Stimulated activated CD8-positive, alpha-beta memory T cell treated with anti-CD3 and anti-CD28 coated beads, Interleukin-12 subunit alpha, Interleukin-12 subunit beta, amount 100 ng/mL, for 4 hours (primary cell): ENCODE data around the gene GP5.

Experiments used
- DNase-seq: peaks from one replicate; pipeline ENCODE4 v3.0.0-alpha.2; 2020; ENCODE audit warnings: low read depth

Gene GP5, protein sequence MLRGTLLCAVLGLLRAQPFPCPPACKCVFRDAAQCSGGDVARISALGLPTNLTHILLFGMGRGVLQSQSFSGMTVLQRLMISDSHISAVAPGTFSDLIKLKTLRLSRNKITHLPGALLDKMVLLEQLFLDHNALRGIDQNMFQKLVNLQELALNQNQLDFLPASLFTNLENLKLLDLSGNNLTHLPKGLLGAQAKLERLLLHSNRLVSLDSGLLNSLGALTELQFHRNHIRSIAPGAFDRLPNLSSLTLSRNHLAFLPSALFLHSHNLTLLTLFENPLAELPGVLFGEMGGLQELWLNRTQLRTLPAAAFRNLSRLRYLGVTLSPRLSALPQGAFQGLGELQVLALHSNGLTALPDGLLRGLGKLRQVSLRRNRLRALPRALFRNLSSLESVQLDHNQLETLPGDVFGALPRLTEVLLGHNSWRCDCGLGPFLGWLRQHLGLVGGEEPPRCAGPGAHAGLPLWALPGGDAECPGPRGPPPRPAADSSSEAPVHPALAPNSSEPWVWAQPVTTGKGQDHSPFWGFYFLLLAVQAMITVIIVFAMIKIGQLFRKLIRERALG

DNA sequence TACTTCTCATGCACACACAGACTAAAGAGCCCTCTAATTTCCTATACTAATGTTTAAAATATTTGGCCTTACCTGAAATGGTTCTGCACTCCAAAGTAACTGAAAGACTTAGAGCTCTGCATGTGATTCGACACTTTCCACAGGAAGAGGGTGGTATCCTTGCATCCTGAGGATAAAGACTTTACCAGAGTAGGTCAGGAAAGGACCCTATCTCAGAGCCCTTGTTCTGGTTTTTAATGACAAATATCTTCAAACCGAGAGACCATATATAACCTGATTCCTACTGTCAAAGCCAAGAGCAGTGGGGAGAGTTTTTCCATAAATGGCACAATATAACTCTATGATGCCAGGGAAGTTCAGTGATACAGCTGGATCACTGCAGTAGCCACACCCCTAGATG, at the start of gene GP5:
Gene GP5 (minus strand): TSS at position 101 of the 400 bp plus-strand sequence. CDS start 984 bp downstream, outside the sequence.
- no peak for DNase-seq

DNA sequence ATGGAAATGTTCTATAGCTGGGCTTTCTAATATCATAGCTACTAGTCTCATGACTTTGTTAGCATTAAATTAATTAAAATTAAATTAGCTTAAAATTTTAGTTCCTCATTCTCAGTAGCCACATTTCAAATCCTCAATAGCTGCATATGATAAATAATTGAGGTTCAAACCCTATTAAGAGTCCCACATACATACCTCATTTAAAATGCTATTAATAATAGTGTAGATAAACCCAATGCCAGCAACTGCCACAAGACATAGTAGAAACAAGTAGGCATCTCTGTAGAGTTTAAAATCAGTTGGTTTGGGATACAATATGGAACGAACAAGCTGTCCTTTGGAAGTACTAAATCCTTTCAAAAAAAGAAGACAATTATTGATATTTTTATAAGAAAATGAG, 48.6 kb upstream of the GP5 start:
- no peak for DNase-seq

DNA sequence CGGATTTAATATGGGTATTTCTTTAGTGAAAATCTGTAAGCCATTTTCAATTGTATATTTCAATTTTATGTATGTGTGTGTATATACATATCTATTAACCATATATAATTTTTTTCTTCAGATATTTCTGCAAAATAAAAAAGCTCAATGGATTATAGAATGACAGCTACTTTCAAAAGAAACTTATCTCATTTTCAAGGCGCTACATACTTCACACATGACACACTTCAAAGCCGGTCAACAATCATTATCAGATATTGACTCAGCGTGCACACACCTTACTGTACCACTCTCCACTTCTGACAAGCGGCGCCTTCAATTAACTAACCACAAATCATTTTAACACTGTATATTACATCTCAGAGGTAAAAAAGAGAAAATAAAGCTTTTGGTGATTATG, 48.1 kb upstream of the GP5 start:
- no peak for DNase-seq

DNA sequence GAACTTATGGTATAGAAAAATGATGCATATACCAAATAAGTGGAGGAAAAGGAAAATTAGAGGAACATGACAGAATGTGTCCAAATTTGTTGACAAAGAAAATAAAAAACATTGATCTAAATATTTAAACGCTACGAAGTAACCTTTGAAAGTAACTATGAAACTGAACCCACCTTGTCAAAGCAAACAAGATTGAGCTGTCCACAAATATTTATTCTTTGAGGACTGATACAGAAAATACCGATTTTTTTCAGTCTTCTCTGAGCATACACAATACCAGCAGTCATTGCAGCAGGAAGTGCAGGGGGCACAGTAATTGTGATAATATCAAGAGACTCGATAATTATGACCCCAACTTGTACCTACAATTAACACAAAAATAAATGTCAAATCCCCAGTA, 47.7 kb upstream of the GP5 start:
- no peak for DNase-seq

DNA sequence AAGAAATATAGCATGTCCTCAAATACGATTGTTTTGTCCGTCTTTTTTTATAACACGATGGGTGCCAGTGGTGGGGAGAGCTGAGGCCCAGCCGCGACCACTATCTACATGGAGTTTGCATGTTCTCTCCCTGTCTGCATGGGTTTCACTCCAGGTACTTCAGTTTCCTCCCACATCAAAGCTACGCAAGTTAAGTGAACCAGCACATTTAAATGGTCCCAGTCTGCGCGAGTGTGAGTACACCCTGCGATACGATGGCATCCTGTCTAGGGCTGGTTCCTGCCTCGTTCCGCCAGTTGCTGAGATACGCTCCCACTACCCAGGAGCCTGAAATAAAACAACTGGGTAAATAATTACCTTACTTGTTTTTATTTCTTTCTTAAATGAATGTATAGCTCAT, 47.1 kb upstream of the GP5 start:
- no peak for DNase-seq

DNA sequence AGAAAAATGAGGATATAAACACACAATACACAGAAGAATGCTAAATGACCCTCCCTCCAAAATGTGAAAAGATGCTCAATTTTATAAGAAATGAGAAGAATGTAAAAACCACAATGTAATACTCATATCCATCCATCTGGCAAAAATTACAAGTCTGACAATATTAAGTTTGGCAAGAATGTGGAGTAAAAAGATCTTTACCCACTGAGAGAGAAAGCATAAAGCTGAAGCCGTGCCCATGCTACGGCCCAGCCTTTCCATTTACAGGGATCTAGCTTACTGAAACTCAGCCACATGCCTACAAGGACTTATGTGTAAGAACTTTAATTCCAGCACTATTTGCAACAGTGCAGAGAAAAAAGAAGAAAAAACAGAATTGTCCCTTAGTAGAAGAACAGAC, 44.8 kb upstream of the GP5 start:
- no peak for DNase-seq

DNA sequence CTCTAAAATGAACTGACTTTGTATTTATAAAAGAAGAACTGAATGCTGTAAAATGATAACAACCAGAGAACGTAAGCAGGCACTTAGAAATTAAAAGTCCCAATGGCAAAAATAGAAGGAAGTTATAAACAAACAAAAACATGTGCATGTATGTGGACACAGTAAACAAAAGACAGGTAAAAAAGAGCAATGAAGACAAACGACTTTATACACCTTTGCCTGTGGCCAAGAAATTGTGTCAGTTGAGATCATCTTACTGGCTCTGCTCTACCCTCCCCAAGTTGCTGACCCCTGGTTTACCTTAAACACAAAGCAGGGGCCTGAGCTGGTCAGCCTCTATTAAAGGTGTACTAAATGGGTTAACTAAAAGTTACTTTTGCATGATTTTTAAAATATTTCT, 41.7 kb upstream of the GP5 start:
- no peak for DNase-seq

DNA sequence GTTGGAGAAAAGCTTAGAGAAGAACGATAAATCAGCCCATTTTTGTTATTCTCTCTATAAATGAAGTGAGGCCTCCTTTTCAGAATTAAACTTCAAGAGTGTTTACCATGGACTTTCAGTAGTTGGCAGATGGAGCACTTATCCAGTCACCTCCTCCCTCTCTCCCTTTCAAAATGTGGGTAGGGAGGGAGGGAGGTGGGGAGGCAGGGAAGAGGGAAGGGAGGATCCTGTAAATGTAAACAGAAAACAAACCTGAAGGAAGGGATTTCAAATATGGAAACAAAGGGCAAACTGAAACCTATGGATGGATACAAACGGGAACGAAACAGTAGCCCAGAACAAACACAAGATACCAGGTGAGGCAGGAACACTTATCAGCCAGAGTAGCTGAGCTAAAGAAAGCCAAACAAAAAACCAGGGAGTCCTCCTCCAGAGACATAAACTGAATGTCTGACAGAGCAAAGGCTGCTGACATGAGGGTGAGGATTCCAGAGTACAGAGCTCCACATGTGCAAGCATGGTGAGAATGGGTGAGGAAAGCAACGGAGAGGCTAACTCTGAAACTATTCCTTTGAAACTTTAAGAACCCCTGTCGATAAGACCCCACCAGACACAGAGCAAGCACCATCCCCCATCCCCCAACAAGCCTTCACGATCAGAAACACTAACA, 41.0 kb upstream of the GP5 start:
- DNase-seq = no peak

DNA sequence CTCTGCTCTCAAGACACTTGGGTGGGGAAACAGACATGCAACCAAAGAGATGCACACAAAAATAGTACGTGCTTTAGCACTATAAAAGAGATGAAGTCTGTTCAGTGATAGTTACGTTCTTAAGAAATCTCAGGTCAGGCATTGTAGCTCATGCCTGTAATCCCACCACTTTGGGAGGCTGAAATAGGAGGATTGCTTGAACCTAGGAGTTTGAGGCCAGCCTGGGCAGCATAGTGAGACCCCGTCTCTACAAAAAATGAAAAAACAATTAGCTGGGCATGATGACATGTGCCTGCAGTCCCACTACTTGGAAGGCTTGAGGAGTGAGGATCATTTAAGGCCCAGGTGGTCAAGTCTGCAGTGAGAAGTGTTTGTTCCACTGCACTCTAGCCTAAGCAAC, 35.4 kb upstream of the GP5 start:
- DNase-seq = no peak

DNA sequence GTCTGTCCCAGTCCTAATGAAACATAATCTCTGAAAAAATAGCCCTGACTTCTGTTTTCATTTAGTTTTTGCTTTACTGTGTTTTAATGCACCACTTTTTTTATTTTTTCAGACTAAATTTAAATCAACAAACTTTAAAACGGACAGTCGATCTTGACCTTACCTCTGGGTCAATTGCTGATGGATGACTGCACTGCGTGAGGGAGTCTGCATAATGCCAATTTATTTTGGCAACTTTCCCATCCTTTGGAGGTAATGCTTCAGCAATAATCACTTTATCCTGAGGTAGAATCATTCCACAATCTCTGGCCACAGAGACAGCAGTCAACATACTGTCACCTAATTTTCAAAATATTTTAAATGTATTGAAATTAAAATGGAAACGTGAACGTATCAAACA, 32.5 kb upstream of the GP5 start:
- DNase-seq = no peak

DNA sequence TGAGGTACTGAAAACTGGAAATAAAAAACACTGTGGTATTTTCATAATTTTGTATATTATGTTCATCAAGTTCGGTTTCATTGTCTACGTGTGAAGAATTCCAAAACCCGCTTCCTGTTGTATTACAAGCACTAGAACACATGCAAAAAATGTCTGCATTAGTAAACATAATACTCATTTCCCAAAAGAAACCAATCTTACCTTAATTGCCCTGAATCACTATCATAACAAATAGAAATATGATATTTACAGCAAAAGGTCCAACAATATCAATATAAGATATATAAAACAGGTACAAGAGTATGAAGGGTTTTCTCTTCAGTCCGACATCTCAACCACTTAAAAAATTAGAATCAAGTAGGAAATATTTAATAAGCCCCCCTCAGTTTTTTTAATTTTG, 26.3 kb upstream of the GP5 start:
- no peak for DNase-seq

DNA sequence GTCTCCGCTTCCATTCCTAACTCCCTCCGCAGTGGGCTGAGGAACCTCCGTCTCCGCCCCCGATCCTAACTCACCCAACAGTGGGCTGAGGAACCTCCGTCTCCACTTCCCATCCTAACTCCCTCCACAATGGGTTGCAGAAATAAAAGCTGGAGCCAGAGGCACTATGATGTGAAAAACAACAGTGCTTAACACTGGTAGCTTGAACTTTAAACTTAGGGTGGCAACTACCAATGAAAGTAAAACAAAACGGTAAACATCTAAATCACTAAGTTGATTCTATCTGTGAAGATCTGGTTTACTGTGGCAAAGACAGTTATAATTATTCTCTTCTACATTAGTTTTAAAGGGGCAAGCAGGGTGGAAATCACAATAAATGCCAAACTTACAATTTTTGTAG, 25.9 kb upstream of the GP5 start:
- DNase-seq = no peak

DNA sequence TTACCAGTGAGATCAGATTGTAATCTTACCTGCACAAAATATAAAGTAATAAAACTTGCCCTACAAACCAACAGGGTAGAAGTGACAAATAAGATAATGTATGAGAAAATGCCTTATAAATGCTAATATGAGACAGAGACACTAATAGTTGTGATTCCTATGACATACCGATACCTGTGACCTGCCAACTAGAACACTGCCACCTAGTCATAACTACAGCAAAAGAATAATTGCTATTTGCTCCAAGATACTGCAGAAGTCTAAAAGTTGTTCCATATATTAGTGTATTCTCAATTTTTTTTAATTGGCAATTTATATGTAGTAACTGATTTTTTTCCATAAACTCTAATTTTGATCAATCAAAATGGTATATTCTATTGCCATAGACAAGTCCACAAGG, 25.3 kb upstream of the GP5 start:
- DNase-seq = no peak

DNA sequence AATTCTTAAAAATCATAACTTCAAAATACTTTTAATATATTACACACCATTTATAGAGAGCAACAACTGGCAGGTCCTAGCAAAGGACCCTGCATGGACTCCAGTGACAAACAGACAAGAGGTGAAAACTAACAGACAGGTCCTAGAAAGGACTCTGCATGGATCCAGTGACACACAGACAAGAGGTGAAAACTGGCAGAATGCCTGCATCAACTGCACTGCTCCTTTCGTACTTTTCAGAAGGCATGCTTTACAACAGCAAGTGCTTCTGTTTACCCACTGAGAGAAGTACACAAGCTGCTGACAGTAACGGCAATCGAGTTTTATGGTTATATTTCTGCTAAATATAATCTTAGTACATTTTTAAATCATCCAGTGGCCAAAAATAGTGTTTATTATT, 24.3 kb upstream of the GP5 start:
- no peak for DNase-seq

DNA sequence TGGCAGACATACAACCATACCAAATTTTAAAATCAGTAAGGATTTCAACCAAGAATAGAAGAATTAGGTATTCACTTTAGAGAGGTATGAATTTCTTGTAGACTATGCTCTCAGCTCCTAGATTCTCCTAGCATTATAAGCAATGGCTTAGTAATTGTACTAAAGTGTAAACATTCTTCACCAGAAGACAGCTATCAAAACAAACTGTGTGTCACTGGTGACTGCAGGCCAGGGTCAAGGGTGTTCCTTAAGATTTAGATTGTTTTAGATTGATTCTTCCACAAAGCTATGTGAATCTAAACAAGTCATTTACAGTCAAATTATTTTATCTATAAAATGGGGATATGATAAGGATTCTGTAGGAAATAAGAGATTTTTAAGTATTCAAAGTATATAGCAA, 23.1 kb upstream of the GP5 start:
- no peak for DNase-seq

DNA sequence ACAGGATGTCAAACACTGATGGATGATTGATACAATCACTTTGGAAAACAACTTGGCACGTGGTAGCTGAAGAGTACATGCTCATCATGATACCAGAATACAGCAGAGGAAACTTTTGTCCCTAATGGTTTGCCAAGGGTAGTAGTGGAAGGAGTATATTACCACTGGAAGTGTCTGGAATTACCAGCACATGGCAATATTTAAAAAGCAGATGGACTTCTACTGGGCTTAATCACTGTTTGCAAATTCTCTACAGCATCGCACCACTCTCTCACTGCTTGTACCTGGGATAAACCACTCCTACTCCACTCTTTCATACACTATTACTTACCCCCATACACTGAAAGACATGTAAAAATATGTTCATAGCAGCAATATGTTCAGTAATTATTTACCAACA, 19.6 kb upstream of the GP5 start:
- no peak for DNase-seq

DNA sequence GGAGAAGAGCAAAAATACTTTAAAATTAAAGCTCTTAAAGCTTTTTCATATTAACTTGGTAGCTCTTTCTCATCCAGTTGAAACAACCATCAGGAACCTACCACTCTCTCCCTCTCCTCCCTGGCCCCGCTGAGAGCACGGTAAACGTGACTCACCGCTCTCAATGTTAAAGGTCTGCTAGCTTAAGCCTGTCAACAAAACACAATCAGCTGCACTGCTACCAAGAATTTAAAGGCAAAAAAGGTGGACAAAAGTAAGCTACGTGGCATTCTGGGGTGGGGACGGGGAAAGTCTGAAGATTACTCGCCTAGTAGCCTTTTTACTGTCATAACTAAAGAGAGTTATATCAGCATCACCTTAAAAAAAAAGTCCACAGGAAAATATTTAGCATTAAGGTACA, 8.4 kb upstream of the GP5 start:
- DNase-seq = no peak

DNA sequence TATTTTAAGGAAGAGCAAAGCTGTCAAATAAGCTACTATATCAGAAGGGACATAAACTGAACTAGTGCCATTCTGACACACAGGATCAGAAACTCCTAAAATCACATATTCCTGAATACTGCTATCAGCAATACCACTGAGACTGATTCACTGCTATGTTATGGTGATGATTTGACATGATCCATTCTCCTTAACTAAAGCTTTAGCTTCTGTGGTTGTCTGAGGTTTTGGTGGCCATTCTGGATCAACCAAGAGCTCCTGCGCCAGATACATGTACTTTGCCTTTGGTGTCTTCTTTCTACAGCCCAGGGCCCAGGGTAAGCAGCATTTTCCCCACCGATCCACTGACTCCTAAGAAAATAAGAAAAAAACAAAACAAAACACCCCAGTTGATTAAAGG, 6.7 kb upstream of the GP5 start:
- no peak for DNase-seq

DNA sequence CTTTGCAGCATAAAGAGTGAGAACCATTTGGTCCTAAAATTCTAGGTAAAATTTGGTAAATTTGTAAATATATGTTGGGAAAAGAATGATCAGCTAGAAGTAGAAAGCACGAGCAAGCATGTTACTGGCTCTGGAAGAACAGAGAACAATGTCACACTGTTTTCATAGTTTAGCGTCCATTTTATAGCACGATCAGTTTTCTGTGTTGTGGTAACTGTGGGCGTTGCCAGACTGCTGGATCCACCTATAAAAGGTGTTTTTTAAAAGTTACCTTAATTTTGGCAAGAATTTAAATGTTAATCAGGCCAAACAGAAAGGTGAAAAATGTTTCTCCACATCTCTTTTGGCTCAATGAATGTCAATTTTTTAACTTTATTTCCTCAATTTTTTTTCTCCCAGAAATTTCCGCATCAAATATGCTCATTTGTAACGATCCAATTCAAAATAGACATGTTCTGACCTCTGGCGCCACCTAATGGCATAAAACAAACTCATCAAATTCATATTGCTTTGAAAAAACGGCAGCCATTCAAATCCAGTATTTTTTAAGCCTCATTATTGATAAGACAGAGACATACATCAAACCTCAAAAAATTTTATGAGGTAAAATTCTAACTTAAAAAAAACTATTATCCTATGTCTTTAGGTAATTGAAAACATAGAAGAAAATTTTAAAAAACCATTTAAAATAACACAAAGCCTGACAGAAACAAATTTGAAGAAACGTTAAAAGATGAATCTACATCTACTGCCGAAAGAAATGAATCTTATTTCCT, 5.5 kb upstream of the GP5 start:
- no peak for DNase-seq

DNA sequence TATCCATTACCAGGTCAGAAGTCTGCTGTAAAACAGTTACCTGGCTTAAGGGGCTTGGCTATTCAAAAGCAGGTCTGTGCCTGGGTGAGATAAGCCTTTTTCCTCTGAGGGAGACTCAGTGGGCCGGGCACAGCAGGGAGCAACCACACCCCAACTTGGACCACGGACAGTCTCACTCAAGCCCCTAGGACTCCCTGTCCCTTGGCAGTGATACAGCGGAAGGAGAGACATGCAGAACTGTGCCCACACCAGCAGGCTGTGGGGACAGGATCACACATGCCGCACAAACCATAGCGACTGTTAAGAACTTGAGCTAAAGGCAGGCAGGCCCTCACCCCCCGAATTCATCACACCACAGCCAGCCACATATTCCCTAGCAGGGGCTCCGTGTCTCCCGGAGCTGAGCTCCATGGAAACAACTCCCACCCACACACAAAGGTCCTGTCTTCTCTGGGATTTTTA, 2.8 kb upstream of the GP5 start:
- DNase-seq = no peak

DNA sequence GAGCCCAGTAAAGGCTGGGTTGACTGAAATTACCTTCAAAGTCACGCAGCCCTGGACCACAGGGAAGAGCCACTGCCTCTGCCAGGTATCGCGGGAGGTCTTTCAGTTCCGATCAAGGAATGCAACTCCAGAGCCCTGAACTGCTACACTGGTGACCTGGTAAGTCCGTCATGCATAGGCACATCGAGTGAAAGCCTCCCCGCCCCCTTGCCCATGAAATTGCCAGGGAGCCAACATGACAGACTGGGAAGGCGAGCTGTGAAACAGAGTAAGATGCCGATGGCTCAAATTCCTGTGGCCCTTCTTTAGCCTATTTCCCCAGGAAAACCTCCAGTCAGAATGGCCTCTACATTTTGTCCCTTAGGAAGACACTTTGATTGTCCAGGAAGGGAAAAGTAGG, 2.3 kb upstream of the GP5 start:
- no peak for DNase-seq

DNA sequence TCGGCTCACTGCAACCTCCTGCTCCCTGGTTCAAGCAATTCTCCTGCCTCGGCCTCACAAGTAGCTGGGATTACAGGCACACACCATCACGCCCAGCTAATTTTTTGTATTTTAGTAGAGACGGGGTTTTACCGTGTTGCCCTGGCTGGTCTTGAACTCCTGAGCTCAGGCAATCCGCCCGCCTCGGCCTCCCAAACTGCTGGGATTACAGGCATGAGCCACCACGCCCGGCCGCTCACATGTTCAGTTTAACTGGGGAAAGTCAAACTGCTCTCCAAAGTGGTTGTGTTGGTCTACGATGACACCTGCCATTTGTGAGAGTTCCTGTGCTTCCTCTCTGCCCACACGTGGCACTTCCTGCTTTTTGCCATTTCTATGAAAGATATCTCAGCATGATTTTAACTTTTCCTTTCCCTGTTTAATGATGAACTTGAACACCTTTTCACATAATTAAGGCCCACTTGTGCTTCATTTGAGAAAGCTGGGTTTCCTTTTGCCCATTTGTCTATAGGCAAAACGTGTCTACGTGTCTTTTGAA, 877 bp upstream of the GP5 start:
- DNase-seq = no peak
